ENCODE data around the gene SSBP3. TPM values are rescaled to one million over a fixed set of nuclear protein-coding genes. Genes with fewer than 3 reads are reported as not detected.

The SSBP3 gene
- total RNA-seq, 1 experiment from 2014 or later = 26.5 TPM

GRCh38 chr1:54176621-54177327 is 229.4 kb downstream of the SSBP3 start:
- Histone ChIP-seq H3K4me1 (replicated peaks; ENCODE audit: insufficient read depth) (no peaks in the 10 kb centered on the region), H3K4me3 (no peak overlapping the region), H3K36me3 (ENCODE audit: low read depth) (no peaks in the 10 kb centered on the region), H3K9me2 (ENCODE audit: insufficient read depth) (no peaks in the 10 kb centered on the region), H3K27me3 (ENCODE audit: insufficient read depth, low read depth) (no peaks in the 10 kb centered on the region), H3K27ac (no peak overlapping the region), H2AFZ (no peak overlapping the region), H3K9me3 (ENCODE audit: insufficient read depth, low read depth) (no peaks in the 10 kb centered on the region), H3F3A (ENCODE audit: insufficient read depth, low read depth) (no peaks in the 10 kb centered on the region), H3K79me2 (ENCODE audit: low read depth) (no peaks in the 10 kb centered on the region), H4K20me1 (ENCODE audit: insufficient read depth) (no peaks in the 10 kb centered on the region), H3K4me2 (no peak overlapping the region)
- intact Hi-C loops (cut with micrococcal nuclease; ENCODE audit: unreplicated experiment) = no loop called here
- POLR2A ChIA-PET (ENCODE audit: unreplicated experiment) = no interaction called here
- CTCF ChIA-PET = no interaction called here
- no peak for TF ChIP-seq CTCF (conservative IDR thresholded peaks at IDR 0.05)
- no peak for TF ChIP-seq EZH2 (IDR thresholded peaks at IDR 0.05; ENCODE audit: low read depth)
- BruUV-seq (replicated peaks) = no TSS peak
- DNase-seq = no peak

Other genes starting within 250 kb of the SSBP3 start
- 6.5 and 6.7 TPM in 2 replicates for gene CYB5RL, start 206.4 kb downstream of the SSBP3 start, total RNA-seq (2021)
- 180 and 198 TPM in 2 replicates for gene MRPL37, start 206.2 kb downstream of the SSBP3 start, total RNA-seq (2021)
- 24.9 and 25.7 TPM in 2 replicates for gene ACOT11, start 141.8 kb upstream of the SSBP3 start, total RNA-seq (2021)
- not detected in 2 replicates for gene FAM151A, start 217.1 kb upstream of the SSBP3 start, total RNA-seq (2021)
- gene MROH7, start 235.4 kb upstream of the SSBP3 start, total RNA-seq (2021) = 0.45 TPM in 1 of 2 replicates, not detected in the other